ENCODE measurements around the gene ADAM10. TPM values are rescaled to one million over a fixed set of nuclear protein-coding genes. Genes with fewer than 3 reads are reported as not detected.

ADAM10 gene
- total RNA-seq, 1 experiment from 2014 or later, result 159 TPM

DNA sequence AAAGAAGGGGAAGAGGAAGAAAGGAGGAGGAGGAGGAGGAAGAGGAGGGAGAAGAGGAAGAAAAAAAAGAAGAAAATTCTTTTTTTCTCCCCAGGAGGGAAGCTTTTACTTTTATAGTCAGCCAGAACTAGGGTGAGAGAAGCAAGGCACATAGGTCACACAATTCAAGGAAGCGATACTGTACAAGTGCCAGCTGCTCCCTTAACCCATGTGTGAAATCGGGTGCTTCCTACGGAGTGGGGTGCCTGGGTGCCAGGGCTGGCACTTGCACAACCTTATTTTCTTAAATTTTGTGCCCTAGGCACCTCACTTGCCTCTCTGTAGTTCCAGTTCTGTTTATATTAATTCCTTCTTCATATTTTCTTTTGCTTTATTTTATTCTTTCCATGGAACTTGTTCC lies 167.3 kb downstream of the ADAM10 start:
- Histone ChIP-seq H3K27ac (ENCODE audit: insufficient read length, low read depth, low read length) (no peak overlapping the region), H3T11ph (ENCODE audit: low read length) (no peak overlapping the region), H3K23me2 (ENCODE audit: insufficient read length, low read depth, low read length, poor library complexity, severe bottlenecking) (no peaks in the 10 kb centered on the region), H3K23ac (ENCODE audit: insufficient read length, low read depth, low read length) (no peak overlapping the region), H3K27me3 (ENCODE audit: insufficient read depth, low read length) (no peaks in the 10 kb centered on the region), H4K5ac (ENCODE audit: insufficient read length, low read depth, low read length) (no peak overlapping the region), H3K18ac (ENCODE audit: insufficient read length, low read depth, low read length) (no peak overlapping the region), H2AFZ (ENCODE audit: low read length) (no peak overlapping the region), H4K20me1 (ENCODE audit: control insufficient read depth, insufficient read depth, insufficient read length) (no peaks in the 10 kb centered on the region), H3K56ac (ENCODE audit: insufficient read length, low read depth, low read length) (no peak overlapping the region), H2AK5ac (ENCODE audit: insufficient read length, low read length) (no peak overlapping the region), H2BK15ac (ENCODE audit: low read depth, low read length) (no peak overlapping the region), H2BK5ac (ENCODE audit: insufficient read length, low read length) (no peak overlapping the region), H3K4me1 (ENCODE audit: insufficient read depth, low read length) (peaks cover 5% of the 10 kb centered on the region; the same call in 1 of the 2 replicates), H3K4me2 (ENCODE audit: insufficient read depth, insufficient read length, low read length) (no peak overlapping the region), H2BK12ac (ENCODE audit: insufficient read length, low read depth, low read length) (no peak overlapping the region), H3K79me1 (ENCODE audit: insufficient read depth, low read depth, low read length, poor library complexity, severe bottlenecking) (no peaks in the 10 kb centered on the region), H3K9me3 (ENCODE audit: control insufficient read depth, low read depth, low read length) (no peaks in the 10 kb centered on the region), H4K8ac (replicated peaks; ENCODE audit: insufficient read length, low read depth, low read length) (no peak overlapping the region), H3K14ac (ENCODE audit: insufficient read depth, low read length) (no peak overlapping the region), H3K79me2 (ENCODE audit: insufficient read depth, low read length) (no peaks in the 10 kb centered on the region), H2BK120ac (ENCODE audit: low read depth, low read length, poor library complexity, severe bottlenecking) (no peak overlapping the region), H4K91ac (ENCODE audit: insufficient read length, low read depth, low read length) (no peak overlapping the region), H2BK20ac (ENCODE audit: low read depth, low read length, poor library complexity, severe bottlenecking) (no peak overlapping the region), H3K4ac (ENCODE audit: low read depth, low read length) (no peak overlapping the region), H3K9ac (ENCODE audit: extremely low read depth, insufficient read length, low read length) (no peak overlapping the region)
- peaks cover 6 to 8% of the 10 kb centered on the region in 2 experiments; a peak in 4 of 5 replicates for H3K9me3 Mint-ChIP-seq
- DNase-seq, result no peak
- no peak overlapping the region for H3K4me3 Mint-ChIP-seq
- peaks cover 3 to 4% of the 10 kb centered on the region in 2 experiments; a peak in 1 of 4 replicates for H3K4me1 Mint-ChIP-seq
- TF ChIP-seq, protein P1, sequence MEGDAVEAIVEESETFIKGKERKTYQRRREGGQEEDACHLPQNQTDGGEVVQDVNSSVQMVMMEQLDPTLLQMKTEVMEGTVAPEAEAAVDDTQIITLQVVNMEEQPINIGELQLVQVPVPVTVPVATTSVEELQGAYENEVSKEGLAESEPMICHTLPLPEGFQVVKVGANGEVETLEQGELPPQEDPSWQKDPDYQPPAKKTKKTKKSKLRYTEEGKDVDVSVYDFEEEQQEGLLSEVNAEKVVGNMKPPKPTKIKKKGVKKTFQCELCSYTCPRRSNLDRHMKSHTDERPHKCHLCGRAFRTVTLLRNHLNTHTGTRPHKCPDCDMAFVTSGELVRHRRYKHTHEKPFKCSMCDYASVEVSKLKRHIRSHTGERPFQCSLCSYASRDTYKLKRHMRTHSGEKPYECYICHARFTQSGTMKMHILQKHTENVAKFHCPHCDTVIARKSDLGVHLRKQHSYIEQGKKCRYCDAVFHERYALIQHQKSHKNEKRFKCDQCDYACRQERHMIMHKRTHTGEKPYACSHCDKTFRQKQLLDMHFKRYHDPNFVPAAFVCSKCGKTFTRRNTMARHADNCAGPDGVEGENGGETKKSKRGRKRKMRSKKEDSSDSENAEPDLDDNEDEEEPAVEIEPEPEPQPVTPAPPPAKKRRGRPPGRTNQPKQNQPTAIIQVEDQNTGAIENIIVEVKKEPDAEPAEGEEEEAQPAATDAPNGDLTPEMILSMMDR (conservative IDR thresholded peaks at IDR 0.05), result no peak
- WGBS (ENCODE audit: extremely low coverage, insufficient read length, low lambda C conversion rate), result no CpG with 5 or more reads among the region's 3 CpGs
- H3K27ac Mint-ChIP-seq, result no peak overlapping the region
- 0 out of 7 replicates have a peak, but pooled peaks cover 0 to 7% (median 0%) of the 10 kb centered on the region in 3 experiments for H3K36me3 Mint-ChIP-seq (ENCODE audit: insufficient read depth in 1 of 3, low read depth in 3 of 3)
- H3K27me3 Mint-ChIP-seq (ENCODE audit: low read depth), result no peaks in the 10 kb centered on the region

Data from H9 (cell line).